GM10847 (cell line): ENCODE data around the gene TMEM183A.

Source experiments
- POLR2A ChIP-seq: IDR thresholded peaks from 2 replicates; pipeline ENCODE4 v1.6.1; 2011; ENCODE audit not compliant: insufficient read length; ENCODE audit errors: extremely low read depth

TMEM183A gene

DNA sequence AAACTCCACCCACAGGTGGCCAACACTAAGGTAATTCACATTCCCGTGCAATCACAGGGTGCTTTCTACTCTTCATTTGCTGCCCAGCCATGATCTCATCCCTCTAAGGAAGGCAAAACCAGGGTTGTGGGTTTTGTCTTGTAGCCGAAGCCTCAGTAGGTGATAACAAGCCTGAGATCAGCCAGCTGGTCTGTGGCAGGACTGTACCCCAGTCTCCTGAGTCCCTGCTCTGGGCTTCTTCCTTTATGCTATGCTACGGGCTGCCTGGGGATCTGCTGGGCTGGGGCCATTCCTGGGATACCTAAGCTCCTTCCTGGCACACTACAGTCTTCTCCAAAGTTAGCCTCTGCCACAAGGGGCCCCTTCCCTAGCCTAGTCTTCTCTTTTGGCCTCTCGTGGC lies 29.0 kb downstream of the TMEM183A start:
- TF ChIP-seq POLR2A: no peak

DNA sequence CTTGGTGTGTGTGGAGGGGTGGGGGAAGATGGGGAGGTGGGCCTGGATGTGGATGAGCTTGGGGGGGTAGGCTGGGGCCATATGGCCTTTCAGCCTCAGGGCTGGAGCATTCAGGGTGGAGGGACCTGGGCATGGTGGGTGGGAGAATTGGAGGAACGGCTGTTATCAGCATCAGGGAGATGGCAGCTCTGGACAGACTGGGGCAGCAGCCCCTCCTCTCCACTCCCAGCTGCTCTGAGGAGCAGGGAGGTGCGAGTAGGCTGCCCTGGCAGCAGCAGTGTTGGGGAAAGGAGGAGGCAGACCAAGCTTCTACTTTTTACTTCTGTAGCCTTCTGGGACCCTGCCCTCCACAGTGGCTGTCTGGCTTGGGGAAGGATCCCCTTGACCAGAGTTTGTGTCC lies 29.4 kb downstream of the TMEM183A start:
- TF ChIP-seq POLR2A: no peak

- no peak for TF ChIP-seq POLR2A
Observed at GRCh38 chr1:203037509-203038190, 30.5 kb downstream of the TMEM183A start.

- no peak for TF ChIP-seq POLR2A
Observed at GRCh38 chr1:203038217-203038741, 31.1 kb downstream of the TMEM183A start.

GRCh38 chr1:203038891-203039608 lies 31.9 kb downstream of the TMEM183A start:
- no peak for TF ChIP-seq POLR2A

DNA sequence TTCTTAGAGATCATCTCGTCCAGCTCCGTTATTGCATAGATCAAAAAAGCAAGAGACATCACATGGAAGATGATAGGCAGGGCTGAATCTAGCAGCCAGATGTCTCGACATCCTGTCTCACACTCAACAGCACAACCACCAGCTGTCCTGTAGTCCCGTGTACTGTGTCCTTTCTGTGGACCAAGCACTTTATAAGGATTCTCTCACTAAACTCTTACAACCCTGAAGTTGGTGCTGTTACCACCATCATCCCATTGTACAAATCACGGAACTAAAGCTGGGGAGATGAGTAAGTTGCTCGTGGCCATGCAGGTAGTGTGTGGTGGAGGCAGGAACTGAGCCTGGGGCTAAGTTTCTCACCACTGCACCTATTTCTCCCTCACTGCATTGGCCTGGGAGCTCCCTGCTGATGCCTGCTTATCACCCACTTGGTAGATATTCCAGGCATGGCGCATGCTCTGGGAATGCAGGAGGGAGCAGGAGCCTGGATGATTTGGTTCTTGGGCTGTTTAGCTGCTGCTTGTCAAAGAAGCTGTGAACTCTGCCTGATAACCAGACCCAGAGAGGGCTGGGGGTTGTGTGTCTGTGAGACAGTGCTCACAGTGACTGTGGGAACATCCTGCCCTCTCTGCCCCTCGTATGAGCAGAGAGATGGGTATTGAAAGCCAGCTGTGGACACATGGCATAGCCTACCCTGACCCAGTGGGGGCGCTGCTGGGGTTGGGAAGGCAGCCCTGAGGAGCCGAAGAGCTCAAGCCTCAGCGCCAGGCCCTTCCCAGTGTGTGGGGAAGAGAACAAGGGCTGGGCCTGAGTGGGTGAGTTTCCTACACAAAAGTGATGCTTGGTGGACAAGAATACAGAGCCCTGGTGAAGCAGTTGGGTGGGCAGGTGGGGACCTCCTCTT lies 32.7 kb downstream of the TMEM183A start:
- TF ChIP-seq POLR2A: no peak

- TF ChIP-seq POLR2A: no peak
Observed at GRCh38 chr1:203040513-203041275, 33.5 kb downstream of the TMEM183A start.

- TF ChIP-seq POLR2A: no peak
Observed at GRCh38 chr1:203041351-203041932, 34.3 kb downstream of the TMEM183A start.

DNA sequence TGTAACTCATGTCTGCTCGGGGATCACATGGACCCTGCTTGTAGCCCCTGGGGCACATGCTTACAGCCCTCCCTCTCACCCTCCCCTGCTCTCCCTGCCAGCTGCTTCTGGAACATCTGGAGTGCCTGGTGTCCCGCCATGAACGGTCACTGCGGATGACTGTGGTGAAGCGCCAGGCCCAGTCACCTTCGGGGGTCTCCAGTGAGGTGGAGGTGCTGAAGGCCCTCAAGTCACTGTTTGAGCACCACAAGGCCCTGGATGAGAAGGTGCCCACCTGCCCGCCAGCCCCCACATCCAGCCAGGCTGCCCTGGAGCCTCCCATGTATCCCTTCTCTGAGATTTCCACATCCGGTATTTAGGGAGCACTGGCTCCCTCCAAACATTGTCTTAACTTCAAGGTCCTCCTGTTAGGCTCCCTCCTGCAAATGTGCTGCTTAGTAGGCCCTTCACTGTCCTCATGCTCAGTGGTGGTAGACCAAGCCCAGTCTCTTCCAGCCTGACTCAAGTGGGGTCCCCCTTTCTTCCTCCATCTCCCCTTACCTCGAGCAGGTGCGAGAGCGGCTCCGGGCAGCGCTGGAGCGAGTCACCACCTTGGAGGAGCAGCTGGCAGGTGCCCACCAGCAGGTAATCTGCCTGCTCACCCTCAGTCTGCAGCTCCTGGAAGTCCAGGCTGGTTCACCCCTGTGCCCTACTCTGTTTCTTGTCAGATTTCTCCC lies 36.8 kb downstream of the TMEM183A start:
- TF ChIP-seq POLR2A: no peak

GRCh38 chr1:203044546-203045250 lies 37.5 kb downstream of the TMEM183A start:
- TF ChIP-seq POLR2A: no peak

DNA sequence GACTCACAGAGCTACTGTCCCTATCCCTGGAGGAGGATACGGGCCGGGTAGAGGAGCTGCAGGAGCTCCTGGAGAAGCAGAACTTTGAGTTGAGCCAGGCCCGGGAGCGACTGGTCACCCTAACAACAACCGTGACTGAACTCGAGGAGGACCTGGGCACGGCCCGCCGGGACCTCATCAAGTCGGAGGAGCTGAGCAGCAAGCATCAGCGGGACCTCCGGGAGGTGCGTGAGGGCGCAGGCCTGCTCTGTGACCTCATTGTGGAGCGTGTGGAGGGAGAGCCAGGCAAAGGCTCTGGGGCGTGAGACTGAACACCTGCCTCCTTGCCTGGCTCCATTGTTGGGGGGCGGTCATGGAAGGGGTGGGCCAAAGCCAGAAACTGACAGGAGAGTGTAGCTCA lies 38.2 kb downstream of the TMEM183A start:
- no peak for TF ChIP-seq POLR2A

GRCh38 chr1:203045821-203046594 lies 38.8 kb downstream of the TMEM183A start:
- no peak for TF ChIP-seq POLR2A
